Measurements from ENCODE around the gene TMC4. TPM values are rescaled to one million over a fixed set of nuclear protein-coding genes. Genes with fewer than 3 reads are reported as not detected.
"Not testable (repeated sequence)": the region's sequence is repeated elsewhere in the genome, so short reads cannot be mapped to it uniquely, and the experiment has no call there.

The TMC4 gene
- polyA plus RNA-seq, 1 donor from 2014 or later, result 0.15 TPM

DNA sequence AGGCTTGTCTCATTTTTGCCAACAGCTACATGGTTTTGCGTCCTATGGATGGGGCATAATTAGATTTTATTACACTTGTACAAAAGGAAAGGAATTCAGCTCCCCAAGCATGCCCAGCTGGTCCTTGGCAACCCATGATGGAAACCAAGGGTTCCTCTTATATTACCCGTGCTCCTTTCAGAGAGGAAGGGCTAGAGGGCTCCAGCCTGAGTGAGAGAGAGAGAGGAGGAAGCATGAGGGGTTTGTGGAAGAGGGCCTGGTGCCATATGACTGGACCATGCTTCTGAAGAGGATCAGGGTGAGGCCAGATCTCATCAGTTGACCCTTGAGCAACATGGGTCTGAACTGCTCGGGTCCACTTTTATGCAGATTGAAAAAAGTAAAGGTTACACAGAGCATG lies 24.2 kb upstream of the TMC4 start:
- H3K79me2 ChIP-seq (replicated peaks; ENCODE audit: insufficient read depth, low read length), result peaks cover 16% of the 10 kb centered on the region
- no peak overlapping the region for H3K4me3 ChIP-seq (ENCODE audit: low read length)
- no peak overlapping the region for H2AFZ ChIP-seq (ENCODE audit: low read depth, low read length)
- no peak overlapping the region for H3K4me2 ChIP-seq (ENCODE audit: low read length)
- H4K20me1 ChIP-seq (ENCODE audit: insufficient read depth), result no peaks in the 10 kb centered on the region
- H3K9ac ChIP-seq (ENCODE audit: low read length), result no peak overlapping the region
- H3K9me2 ChIP-seq (ENCODE audit: insufficient read depth, low read length), result no peaks in the 10 kb centered on the region
- TF ChIP-seq TAF1 (IDR thresholded peaks at IDR 0.05; ENCODE audit: low read depth), result no peak
- no peaks in the 10 kb centered on the region for H3K36me3 ChIP-seq (ENCODE audit: insufficient read depth, low read length)
- H3K27me3 ChIP-seq (ENCODE audit: insufficient read depth, low read depth, low read length), result no peaks in the 10 kb centered on the region
- H3K9me3 ChIP-seq (ENCODE audit: low read length), result no peaks in the 10 kb centered on the region
- H3F3A ChIP-seq (ENCODE audit: insufficient read depth, low read length, poor library complexity, severe bottlenecking), result no peaks in the 10 kb centered on the region
- H3K27ac ChIP-seq (ENCODE audit: low read length), result no peak overlapping the region

DNA sequence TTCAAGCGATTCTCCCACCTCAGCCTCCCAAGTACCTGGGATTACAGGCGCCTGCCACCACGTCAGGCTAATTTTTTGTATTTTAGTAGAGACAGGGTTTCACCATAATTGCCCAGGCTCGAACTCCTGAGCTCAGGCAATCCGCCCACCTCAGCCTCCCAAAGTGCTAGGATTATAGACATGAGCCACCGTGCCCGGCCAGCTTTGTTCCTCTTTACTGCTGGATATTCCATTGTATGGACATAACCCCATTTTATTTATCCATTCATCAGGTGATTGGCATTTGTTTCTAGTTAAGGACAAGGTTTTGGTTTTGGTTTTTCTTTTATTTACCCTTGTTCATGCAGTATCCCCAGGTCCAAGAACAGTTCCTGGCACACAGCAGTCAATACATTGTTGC lies 23.6 kb upstream of the TMC4 start:
- no peaks in the 10 kb centered on the region for H3K9me2 ChIP-seq (ENCODE audit: insufficient read depth, low read length)
- no peaks in the 10 kb centered on the region for H3K36me3 ChIP-seq (ENCODE audit: insufficient read depth, low read length)
- no peaks in the 10 kb centered on the region for H3F3A ChIP-seq (ENCODE audit: insufficient read depth, low read length, poor library complexity, severe bottlenecking)
- TF ChIP-seq EZH2 (IDR thresholded peaks at IDR 0.05; ENCODE audit: borderline replicate concordance, insufficient read depth, low read length, poor library complexity, severe bottlenecking), result no peak
- no peak for TF ChIP-seq RAD21 (conservative IDR thresholded peaks at IDR 0.05)
- TF ChIP-seq POLR2AphosphoS5 (IDR thresholded peaks at IDR 0.05), result no peak
- TF ChIP-seq MXI1 (conservative IDR thresholded peaks at IDR 0.05; ENCODE audit: poor library complexity, severe bottlenecking), result no peak
- no peak overlapping the region for H2AFZ ChIP-seq (ENCODE audit: low read depth, low read length)
- H3K9me3 ChIP-seq (ENCODE audit: low read length), result no peaks in the 10 kb centered on the region
- H4K20me1 ChIP-seq (ENCODE audit: insufficient read depth), result no peaks in the 10 kb centered on the region
- no peak overlapping the region for H3K4me2 ChIP-seq (ENCODE audit: low read length)
- H3K9ac ChIP-seq (ENCODE audit: low read length), result no peak overlapping the region
- no peaks in the 10 kb centered on the region for H3K27me3 ChIP-seq (ENCODE audit: insufficient read depth, low read depth, low read length)
- peaks cover 13% of the 10 kb centered on the region for H3K79me2 ChIP-seq (replicated peaks; ENCODE audit: insufficient read depth, low read length)
- H3K27ac ChIP-seq (ENCODE audit: low read length), result no peak overlapping the region
- H3K4me3 ChIP-seq (ENCODE audit: low read length), result no peak overlapping the region

DNA sequence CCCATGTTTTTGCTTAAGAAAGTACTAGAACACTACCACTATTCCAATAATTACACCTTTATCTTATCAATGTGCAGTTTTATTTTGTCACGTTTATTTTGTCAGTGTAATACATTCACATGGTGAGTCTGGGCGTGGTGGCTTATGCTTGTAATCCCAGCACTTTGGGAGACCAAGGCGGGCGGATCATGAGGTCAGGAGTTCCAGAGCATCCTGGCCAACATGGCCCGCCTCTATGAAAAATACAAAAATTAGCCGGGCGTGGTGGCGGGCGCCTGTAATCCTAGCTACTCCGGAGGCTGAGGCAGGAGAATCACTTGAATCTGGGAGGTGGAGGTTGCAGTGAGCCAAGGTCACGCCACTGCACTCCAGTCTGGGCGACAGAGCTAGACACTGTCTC lies 21.5 kb upstream of the TMC4 start:
- not testable (repeated sequence) for H3K4me3 ChIP-seq (ENCODE audit: low read length); H3F3A ChIP-seq (ENCODE audit: insufficient read depth, low read length, poor library complexity, severe bottlenecking); H3K4me2 ChIP-seq (ENCODE audit: low read length); H4K20me1 ChIP-seq (ENCODE audit: insufficient read depth); H3K27me3 ChIP-seq (ENCODE audit: insufficient read depth, low read depth, low read length); H3K27ac ChIP-seq (ENCODE audit: low read length); H3K79me2 ChIP-seq (replicated peaks; ENCODE audit: insufficient read depth, low read length); H2AFZ ChIP-seq (ENCODE audit: low read depth, low read length); H3K9ac ChIP-seq (ENCODE audit: low read length); H3K9me2 ChIP-seq (ENCODE audit: insufficient read depth, low read length); H3K9me3 ChIP-seq (ENCODE audit: low read length); H3K36me3 ChIP-seq (ENCODE audit: insufficient read depth, low read length)

DNA sequence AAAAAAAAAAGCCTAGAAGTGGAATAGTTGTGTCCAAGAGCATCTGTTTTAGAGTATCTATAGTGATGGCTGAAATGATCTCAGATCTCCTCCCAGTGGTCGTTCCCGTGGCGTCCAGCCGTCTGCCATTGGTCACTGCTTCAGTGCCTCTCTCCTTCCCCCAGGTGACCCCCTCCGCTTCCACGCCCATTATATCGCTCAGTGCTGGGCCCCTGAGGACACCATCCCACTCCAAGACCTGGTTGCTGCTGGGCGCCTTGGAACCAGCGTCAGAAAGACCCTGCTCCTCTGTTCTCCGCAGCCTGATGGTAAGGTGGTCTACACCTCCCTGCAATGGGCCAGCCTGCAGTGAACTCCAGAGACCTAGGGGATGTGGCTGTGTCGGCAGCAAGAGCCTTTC lies 20.1 kb upstream of the TMC4 start:
- no peak overlapping the region for H3K27ac ChIP-seq (ENCODE audit: low read length)

More for the DNA sequence above, 20.1 kb upstream of the TMC4 start:
- Histone ChIP-seq H4K20me1 (ENCODE audit: insufficient read depth) (no peaks in the 10 kb centered on the region), H3K9me3 (ENCODE audit: low read length) (no peaks in the 10 kb centered on the region), H3K27me3 (ENCODE audit: insufficient read depth, low read depth, low read length) (no peaks in the 10 kb centered on the region), H3K79me2 (replicated peaks; ENCODE audit: insufficient read depth, low read length) (peaks cover 16% of the 10 kb centered on the region), H3K9ac (ENCODE audit: low read length) (no peak overlapping the region), H3F3A (ENCODE audit: insufficient read depth, low read length, poor library complexity, severe bottlenecking) (no peaks in the 10 kb centered on the region), H2AFZ (ENCODE audit: low read depth, low read length) (no peak overlapping the region), H3K4me3 (ENCODE audit: low read length) (no peak overlapping the region), H3K4me2 (ENCODE audit: low read length) (no peak overlapping the region), H3K9me2 (ENCODE audit: insufficient read depth, low read length) (no peaks in the 10 kb centered on the region), H3K36me3 (ENCODE audit: insufficient read depth, low read length) (no peaks in the 10 kb centered on the region)
- no peak for TF ChIP-seq MXI1 (conservative IDR thresholded peaks at IDR 0.05; ENCODE audit: poor library complexity, severe bottlenecking)
- TF ChIP-seq, protein P1, sequence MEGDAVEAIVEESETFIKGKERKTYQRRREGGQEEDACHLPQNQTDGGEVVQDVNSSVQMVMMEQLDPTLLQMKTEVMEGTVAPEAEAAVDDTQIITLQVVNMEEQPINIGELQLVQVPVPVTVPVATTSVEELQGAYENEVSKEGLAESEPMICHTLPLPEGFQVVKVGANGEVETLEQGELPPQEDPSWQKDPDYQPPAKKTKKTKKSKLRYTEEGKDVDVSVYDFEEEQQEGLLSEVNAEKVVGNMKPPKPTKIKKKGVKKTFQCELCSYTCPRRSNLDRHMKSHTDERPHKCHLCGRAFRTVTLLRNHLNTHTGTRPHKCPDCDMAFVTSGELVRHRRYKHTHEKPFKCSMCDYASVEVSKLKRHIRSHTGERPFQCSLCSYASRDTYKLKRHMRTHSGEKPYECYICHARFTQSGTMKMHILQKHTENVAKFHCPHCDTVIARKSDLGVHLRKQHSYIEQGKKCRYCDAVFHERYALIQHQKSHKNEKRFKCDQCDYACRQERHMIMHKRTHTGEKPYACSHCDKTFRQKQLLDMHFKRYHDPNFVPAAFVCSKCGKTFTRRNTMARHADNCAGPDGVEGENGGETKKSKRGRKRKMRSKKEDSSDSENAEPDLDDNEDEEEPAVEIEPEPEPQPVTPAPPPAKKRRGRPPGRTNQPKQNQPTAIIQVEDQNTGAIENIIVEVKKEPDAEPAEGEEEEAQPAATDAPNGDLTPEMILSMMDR (IDR thresholded peaks at IDR 0.05; ENCODE audit: poor library complexity, severe bottlenecking), result no peak
- TF ChIP-seq RAD21 (conservative IDR thresholded peaks at IDR 0.05), result no peak
- no peak for TF ChIP-seq EZH2 (IDR thresholded peaks at IDR 0.05; ENCODE audit: borderline replicate concordance, insufficient read depth, low read length, poor library complexity, severe bottlenecking)
- TF ChIP-seq, protein P2, sequence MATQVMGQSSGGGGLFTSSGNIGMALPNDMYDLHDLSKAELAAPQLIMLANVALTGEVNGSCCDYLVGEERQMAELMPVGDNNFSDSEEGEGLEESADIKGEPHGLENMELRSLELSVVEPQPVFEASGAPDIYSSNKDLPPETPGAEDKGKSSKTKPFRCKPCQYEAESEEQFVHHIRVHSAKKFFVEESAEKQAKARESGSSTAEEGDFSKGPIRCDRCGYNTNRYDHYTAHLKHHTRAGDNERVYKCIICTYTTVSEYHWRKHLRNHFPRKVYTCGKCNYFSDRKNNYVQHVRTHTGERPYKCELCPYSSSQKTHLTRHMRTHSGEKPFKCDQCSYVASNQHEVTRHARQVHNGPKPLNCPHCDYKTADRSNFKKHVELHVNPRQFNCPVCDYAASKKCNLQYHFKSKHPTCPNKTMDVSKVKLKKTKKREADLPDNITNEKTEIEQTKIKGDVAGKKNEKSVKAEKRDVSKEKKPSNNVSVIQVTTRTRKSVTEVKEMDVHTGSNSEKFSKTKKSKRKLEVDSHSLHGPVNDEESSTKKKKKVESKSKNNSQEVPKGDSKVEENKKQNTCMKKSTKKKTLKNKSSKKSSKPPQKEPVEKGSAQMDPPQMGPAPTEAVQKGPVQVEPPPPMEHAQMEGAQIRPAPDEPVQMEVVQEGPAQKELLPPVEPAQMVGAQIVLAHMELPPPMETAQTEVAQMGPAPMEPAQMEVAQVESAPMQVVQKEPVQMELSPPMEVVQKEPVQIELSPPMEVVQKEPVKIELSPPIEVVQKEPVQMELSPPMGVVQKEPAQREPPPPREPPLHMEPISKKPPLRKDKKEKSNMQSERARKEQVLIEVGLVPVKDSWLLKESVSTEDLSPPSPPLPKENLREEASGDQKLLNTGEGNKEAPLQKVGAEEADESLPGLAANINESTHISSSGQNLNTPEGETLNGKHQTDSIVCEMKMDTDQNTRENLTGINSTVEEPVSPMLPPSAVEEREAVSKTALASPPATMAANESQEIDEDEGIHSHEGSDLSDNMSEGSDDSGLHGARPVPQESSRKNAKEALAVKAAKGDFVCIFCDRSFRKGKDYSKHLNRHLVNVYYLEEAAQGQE (IDR thresholded peaks at IDR 0.05; ENCODE audit: borderline replicate concordance), result no peak
- no peak for TF ChIP-seq POLR2AphosphoS5 (IDR thresholded peaks at IDR 0.05)
- TF ChIP-seq EP300 (conservative IDR thresholded peaks at IDR 0.05; ENCODE audit: poor library complexity, severe bottlenecking), result no peak
- no peak for TF ChIP-seq SMC3 (conservative IDR thresholded peaks at IDR 0.05; ENCODE audit: poor library complexity)
- TF ChIP-seq TAF1 (IDR thresholded peaks at IDR 0.05; ENCODE audit: low read depth), result no peak

Data from neural cell (in vitro differentiated cells).